NCI-H1930 (cell line): ENCODE measurements around the gene OR2T5.
"Not testable (repeated sequence)": the region's sequence is repeated elsewhere in the genome, so short reads cannot be mapped to it uniquely, and the experiment has no call there.

Experiments used
- DNase-seq, 2 experiments: peaks; one replicate each; lab custom pipeline; 2025; lab: John Stamatoyannopoulos, UW

Gene OR2T5

DNA sequence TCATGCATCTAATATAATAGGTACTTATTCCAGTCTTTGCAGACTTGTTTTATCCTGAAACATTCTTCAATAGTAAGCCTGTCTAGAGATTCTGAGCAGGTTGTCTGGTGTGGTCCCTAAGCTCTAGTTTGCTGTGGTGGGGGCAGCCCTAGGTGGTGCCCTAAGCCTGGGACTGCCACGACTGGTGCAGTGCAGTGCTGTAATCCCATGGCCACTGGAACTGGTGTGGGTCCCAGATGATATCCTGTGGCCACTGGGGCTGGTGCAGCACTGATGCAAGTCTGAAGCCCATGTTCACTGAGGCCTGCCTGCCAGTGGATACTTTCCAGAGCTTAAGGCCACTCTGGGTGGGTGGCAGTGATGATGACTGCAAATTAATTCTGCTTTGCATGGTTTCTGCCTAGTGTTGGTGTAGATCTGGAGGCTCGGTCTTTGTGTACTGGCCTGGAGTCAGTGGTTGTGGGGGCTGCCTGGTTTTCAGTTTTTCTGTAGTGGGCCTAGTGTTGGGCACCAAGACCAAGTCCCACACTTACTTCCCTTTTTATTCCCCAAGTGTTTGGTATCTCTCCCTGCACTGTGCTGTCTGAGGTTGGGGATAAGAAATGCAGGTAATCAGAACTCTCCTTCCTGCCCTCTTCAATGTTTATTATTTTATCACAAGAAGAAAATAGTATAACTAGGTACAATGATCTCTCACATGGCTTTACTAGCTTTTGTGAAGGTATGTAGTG lies 12.1 kb downstream of the OR2T5 start:
- not testable (repeated sequence) for DNase-seq

DNA sequence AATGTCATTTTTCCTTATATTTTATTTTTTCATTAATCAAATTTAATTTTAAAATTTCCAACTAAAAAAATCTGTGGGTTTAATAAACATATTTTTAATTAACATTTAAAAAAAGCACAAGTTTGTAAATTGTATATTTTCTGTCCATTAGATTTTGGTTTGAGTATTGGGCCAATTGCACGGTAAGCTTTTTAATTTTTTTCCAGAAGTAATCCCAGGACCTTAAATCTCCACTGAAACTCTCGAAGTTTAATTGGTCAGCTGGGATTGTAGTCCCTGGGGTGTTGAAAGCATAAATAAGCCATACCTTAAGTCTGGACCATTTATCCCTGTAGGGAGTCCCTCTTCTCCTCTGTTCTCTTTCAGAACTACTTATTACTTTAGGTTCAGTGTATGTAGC lies 19.4 kb downstream of the OR2T5 start, which contains the start of gene OR2G6:
OR2G6 (plus strand) TSS at position 301 of the 400 bp plus-strand sequence. CDS start 13,574 bp downstream, outside the sequence.
- DNase-seq = not testable (repeated sequence)

DNA sequence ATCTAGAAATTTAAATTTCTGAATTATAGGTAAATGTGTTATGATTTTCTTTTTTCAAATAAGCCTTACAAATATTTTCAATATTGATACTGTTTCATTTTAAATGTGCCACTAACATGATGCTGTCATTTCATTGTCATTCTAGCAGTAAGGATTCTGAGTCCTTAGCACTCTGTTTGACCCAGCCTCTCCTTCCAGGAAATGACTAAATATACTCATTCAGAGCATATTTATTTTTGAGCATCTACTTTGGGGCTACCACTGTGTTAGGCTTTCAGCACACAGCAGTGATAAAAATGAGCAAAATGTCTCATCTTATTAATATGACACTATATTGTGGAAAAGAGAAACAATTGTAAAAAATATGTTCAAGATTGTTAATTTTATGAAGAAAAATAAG lies 21.8 kb downstream of the OR2T5 start:
- not testable (repeated sequence) for DNase-seq

DNA sequence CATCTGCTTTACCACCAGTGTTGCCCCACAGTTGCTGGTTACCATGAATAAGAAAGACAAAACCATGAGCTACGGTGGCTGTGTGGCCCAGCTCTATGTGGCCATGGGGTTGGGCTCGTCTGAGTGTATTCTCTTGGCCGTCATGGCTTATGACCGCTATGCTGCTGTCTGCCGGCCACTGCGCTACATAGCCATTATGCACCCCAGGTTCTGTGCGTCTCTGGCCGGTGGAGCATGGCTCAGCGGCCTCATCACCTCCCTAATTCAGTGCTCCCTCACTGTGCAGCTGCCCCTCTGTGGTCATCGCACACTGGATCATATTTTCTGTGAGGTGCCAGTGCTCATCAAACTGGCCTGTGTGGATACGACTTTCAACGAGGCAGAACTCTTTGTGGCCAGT lies 33.5 kb downstream of the OR2T5 start:
- no peak for DNase-seq

DNA sequence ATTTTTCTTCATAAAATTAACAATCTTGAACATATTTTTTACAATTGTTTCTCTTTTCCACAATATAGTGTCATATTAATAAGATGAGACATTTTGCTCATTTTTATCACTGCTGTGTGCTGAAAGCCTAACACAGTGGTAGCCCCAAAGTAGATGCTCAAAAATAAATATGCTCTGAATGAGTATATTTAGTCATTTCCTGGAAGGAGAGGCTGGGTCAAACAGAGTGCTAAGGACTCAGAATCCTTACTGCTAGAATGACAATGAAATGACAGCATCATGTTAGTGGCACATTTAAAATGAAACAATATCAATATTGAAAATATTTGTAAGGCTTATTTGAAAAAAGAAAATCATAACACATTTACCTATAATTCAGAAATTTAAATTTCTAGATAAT lies 49.1 kb downstream of the OR2T5 start:
- not testable (repeated sequence) for DNase-seq
